NB4 (cell line): Measurements from ENCODE around the gene PEAK1.

Source experiments
- DNase-seq: peaks from one replicate; pipeline ENCODE4 v3.0.0; 2010; ENCODE audit warnings: low read depth
- H3K4me3 ChIP-seq: one replicate; pipeline ENCODE4 v1.5.1; 2011; ENCODE audit warnings: mild to moderate bottlenecking, low read depth, low read length, moderate library complexity
- MAX ChIP-seq: IDR thresholded peaks from 2 replicates; pipeline ENCODE4 v1.6.1; 2011; ENCODE audit warnings: low read depth, low read length
- MYC ChIP-seq: IDR thresholded peaks from 2 replicates; pipeline ENCODE4 v1.6.1; 2011; ENCODE audit warnings: low read depth, low read length
- POLR2A ChIP-seq: IDR thresholded peaks from 2 replicates; pipeline ENCODE4 v1.6.1; 2011; ENCODE audit warnings: mild to moderate bottlenecking; ENCODE audit not compliant: insufficient read length; ENCODE audit errors: extremely low read depth
- TF ChIP-seq, protein P1 (sequence below): IDR thresholded peaks from one replicate; pipeline ENCODE4 v1.5.1; 2012; ENCODE audit warnings: low read depth, low read length

Gene PEAK1

GRCh38 chr15:77376770-77377169 is 43.1 kb downstream of the PEAK1 start:
- H3K4me3 ChIP-seq = no peak overlapping the region
- TF ChIP-seq MAX = no peak
- TF ChIP-seq, protein P1, sequence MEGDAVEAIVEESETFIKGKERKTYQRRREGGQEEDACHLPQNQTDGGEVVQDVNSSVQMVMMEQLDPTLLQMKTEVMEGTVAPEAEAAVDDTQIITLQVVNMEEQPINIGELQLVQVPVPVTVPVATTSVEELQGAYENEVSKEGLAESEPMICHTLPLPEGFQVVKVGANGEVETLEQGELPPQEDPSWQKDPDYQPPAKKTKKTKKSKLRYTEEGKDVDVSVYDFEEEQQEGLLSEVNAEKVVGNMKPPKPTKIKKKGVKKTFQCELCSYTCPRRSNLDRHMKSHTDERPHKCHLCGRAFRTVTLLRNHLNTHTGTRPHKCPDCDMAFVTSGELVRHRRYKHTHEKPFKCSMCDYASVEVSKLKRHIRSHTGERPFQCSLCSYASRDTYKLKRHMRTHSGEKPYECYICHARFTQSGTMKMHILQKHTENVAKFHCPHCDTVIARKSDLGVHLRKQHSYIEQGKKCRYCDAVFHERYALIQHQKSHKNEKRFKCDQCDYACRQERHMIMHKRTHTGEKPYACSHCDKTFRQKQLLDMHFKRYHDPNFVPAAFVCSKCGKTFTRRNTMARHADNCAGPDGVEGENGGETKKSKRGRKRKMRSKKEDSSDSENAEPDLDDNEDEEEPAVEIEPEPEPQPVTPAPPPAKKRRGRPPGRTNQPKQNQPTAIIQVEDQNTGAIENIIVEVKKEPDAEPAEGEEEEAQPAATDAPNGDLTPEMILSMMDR = no peak
- TF ChIP-seq POLR2A = no peak
- TF ChIP-seq MYC = no peak
- DNase-seq = no peak

DNA sequence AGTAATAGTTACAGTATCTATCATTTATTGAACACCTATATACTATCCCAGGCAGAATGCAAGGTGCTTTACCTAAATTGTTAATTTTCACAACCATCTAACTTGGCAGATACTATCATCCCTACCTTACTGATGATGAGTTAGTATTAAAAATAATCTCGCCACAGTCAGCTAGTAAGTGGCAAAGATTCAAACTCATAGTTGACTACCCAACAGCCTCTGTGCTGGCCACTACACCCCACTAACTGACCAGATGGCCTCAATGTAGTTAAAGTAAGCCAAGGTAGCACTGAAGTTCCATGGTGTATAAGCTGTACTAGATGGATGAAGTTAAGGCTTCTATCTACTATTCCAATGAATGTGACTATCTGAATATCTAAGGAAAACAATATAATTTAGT is 44.8 kb downstream of the PEAK1 start:
- TF ChIP-seq POLR2A (no peak), MAX (no peak), MYC (no peak)
- TF ChIP-seq, protein P1 = no peak
- DNase-seq = no peak
- H3K4me3 ChIP-seq = no peak overlapping the region

DNA sequence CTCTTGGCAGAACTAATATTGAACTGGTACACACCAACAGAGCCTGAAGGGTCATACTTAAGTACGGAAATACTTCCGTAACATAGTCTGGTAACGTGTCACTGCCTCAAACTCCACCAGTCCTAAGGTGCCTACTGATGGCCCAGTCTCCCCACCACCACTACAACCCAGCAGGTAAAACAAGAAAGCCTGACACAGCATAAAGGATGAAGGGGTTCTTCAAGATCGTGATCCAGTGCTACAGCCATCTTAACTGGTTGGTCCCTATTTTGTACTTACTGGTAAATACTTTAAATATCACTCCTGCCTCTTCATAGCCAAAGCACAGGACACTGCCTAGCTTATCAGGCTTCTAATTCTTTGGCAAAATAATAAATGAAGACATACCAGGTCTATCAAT is 46.5 kb downstream of the PEAK1 start:
- H3K4me3 ChIP-seq = no peak overlapping the region
- TF ChIP-seq MAX = no peak
- TF ChIP-seq, protein P1 = no peak
- TF ChIP-seq MYC = no peak
- TF ChIP-seq POLR2A = no peak
- no peak for DNase-seq

DNA sequence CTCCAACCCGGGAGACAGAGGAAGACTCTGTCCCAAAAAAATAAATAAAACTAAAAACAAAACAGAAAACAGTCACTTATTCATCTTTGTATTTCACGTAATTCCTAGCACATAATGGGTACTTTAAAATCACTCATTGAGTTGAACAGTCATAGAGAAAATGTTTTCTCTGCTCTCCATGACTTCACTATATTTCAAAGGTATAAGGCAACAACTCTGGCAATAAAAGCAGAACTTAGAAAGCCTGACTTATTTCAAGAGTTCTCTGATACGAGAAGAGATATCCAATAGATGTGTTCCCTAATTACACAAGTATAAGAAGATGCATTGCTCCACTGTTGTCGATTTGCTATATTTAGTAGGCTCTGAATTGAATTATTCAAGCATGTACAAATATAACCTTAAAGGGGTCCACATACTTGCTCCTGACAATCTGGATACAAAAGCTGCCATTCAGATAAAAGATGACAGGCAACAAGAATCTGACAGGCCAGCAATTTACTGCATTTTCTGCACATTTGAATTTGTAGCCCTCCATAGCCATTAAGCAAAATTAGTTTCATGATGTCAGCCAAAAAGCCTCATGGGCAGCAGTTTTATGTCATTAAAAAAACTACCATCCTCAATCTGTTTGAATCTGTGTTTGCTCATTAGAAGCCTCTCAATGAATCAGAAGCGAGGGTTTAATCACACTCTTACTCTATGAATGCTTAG is 47.9 kb downstream of the PEAK1 start:
- no peak for DNase-seq
- no peak overlapping the region for H3K4me3 ChIP-seq
- no peak for TF ChIP-seq MAX
- TF ChIP-seq, protein P1 = no peak
- TF ChIP-seq MYC = no peak
- TF ChIP-seq POLR2A = no peak

GRCh38 chr15:77370580-77370979 is 49.3 kb downstream of the PEAK1 start:
- TF ChIP-seq POLR2A = no peak
- TF ChIP-seq, protein P1 = no peak
- no peak overlapping the region for H3K4me3 ChIP-seq
- no peak for DNase-seq

GRCh38 chr15:77369168-77369567 is 50.7 kb downstream of the PEAK1 start:
- TF ChIP-seq POLR2A (no peak), MAX (no peak), MYC (no peak)
- TF ChIP-seq, protein P1 = no peak
- no peak overlapping the region for H3K4me3 ChIP-seq
- no peak for DNase-seq
